Raji (cell line): ENCODE measurements around the gene ACAP2.

Experiments
- POLR2A ChIP-seq: IDR thresholded peaks from 2 replicates; pipeline ENCODE4 v1.6.1; 2011; ENCODE audit warnings: low read depth, low read length, control low read depth; ENCODE audit not compliant: insufficient read depth

The ACAP2 gene

DNA sequence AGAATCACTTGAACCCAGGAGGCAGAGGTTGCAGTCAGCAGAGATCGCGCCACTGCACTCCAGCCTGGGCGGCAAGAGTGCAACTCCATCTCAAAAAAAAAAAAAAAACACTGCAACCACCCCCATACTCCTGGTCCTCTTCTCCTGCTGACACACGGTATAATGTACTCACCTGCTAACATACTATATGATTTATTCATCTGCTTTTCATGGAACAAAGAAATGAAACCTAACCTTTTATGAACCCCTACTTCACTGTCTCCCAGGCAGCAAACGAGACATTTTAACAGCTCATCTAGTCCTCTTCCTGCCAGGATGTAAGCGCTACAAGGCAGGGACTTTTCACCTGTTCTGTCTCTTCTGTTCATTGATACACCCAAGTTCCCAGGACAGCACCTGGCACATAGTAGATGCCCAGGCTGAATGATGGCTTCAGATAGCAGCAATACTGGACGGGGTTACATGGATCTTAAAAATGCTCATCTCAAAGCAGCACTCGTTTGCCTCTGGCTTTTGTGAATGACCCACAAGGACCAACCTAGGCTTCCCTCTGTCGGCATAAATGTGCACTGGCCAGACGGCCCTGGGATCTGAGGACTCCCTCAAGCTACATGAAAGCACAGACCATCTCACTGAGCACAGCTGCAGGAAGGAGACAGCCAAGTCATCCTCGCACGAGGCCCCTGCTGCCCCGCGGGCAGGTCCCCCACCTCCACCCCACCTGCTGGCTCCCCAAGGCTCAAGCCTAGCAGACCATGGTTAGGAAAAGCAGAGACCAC, 192.2 kb downstream of the ACAP2 start:
- no peak for TF ChIP-seq POLR2A

DNA sequence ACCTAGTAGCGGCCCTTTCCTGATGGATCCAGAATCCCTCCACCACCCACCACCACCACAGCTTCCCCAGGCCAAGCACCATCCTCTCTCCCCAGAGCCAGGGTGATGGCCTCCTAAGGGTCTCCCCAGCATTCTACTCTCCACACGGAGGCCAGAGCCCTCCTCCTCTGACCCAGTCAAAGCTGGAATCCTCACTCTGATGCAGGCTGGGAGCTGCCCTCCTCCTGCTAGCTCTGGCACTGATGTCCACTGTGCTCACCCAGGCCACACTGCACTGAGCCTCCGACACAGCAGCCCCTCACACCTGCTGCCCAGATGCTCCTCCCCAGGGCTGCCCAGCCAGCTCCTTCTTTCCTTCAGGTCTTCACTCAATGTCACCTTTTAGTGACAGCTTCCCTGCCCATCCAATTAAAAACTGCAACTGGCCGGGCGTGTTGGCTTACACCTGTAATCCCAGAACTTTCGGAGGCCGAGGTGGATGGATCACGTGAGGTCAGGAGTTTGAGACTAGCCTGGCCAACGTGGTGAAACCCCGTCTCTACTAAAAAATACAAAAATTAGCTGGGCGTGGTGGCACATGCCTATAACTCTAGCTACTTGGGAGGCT, 192.9 kb downstream of the ACAP2 start:
- TF ChIP-seq POLR2A = no peak

DNA sequence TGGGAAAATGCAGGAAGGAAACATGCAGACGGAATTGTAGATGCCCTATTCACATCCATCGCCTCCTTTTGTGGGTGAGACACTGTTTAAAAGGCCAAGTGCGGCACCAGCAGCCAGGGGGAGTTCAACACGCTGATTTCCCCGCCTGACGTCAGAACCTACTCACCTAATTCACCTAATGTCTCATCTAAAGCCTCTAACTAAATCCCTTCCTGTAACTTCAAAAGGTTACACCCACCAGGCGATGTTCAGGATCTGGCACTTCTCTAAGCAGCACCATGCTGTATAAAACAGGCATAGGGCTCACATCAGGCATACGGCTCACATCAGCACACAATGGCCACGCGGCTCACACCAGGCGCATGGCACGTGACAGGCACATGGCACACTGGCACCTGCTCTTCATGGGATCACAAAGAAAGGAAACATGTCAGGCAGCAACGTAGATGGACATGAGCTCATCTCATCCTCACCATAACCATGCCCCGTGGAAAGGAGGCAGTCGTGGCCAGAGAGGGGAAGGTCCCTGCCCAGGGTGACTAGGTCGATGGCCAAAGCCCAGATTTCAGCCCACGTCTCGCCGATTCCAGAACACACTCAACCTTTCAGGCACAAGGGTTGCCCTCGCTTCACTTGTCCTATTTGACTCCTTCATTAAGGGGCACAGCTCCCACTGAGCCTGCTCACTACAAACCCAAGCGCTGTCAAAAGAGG, 193.6 kb downstream of the ACAP2 start:
- no peak for TF ChIP-seq POLR2A

DNA sequence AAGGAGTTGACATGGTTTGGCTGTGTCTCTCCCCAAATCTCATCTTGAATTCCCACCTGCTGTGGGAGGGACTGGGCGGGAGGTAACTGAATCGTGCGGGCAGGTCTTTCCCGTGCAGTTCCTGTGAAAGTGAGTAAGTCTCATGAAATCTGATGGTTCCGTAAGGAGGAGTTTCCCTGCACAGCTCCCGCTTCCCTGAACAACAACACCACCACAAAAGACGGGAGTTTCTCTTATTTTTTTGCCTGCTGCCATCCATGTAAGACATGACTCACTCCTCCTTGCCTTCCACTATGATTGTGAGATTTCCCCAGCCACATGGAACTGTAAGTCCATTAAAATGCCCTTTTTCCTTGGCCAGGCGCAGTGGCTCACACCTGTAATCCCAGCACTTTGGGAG, 194.5 kb downstream of the ACAP2 start:
- TF ChIP-seq POLR2A = no peak

DNA sequence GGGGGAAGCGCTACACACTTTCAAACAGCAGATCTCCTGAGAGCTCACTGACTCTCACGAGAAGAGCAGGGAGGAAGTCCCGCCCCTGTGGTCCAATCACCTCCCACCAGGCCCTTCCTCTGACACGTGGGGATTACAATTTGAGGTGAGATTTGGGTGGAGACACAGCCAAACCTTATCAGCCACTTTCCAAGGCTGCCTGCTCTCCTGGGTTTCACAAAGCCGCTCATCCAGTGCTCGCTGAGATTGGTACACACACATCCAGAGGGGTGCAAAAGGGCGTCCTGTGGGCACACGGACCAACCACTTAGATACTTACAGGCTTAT, 195.0 kb downstream of the ACAP2 start:
- no peak for TF ChIP-seq POLR2A

DNA sequence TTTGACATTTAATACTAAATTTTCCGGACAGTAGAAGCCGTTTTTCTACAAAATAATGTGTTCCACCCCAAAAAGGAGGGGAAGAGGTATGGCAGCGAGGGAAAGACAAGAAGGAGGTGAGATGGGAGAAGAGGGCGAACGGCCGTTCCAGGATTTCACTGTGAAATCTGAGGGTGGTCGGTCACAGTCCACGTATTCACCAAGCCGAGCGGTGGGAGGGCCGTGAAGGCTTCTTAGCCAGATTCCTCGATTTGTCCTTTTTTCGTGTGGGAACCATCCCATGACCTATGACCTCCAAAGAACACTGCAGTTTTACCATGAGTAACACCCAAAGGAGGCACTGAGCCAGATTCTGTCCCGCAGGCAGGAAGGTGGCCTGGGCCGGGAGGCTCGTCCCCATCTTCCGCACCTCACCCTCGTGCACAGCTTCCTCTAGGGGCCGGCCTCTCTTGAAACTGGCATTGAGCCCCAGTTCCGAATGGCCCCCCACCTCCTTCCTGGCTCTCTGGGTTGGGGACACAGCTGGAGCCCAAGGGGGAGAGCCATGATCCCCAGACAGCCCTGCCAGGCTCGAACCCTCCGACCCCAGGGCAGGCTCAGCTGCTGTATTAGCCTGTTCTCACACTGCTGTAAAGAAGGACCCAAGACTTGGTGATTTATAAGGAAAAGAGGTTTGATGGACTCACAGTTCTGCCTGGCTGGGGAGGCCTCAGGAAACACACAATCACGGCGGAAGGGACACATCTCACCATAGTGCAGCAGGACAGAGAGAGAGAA, 195.5 kb downstream of the ACAP2 start:
- no peak for TF ChIP-seq POLR2A

DNA sequence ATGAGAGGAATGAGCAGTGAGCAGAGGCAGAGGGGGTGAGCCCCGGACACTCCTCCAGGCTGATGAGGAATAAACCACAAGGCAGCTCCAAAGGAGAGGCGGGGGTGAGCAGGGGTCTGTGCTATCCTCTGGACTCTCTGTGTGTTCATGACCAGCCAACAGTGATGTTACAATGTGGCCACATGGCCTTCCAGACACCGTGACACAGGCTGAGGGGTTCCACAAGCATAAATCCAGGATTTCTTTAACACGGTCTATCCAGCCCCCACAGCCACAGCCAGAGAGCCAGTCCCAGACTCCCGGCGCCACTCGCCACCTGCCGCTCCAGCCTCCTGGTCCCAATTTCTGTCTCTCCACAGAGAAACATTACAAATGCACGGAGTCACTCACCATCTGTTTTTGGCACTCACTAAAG, 196.2 kb downstream of the ACAP2 start:
- no peak for TF ChIP-seq POLR2A

DNA sequence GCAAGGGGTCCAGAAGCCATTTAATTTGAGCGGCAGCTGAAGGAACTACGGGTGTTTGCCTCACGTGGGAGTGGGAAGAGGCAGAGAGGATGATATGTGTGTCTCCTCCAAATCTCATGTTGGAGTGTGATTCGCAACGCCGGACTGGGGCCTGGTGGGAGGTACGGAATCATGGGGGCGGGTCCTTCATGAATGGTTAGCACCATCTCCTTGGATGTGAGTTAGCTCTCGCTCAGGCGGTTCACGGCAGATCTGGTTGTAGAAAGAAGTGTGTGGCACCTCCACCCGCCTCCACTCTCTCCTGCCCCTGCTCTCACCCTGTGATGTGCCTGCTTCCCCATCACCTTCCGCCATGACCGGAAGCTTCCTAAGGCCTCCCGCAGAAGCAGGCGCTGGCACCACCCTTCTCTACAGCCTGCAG, 197.3 kb downstream of the ACAP2 start:
- TF ChIP-seq POLR2A = no peak

DNA sequence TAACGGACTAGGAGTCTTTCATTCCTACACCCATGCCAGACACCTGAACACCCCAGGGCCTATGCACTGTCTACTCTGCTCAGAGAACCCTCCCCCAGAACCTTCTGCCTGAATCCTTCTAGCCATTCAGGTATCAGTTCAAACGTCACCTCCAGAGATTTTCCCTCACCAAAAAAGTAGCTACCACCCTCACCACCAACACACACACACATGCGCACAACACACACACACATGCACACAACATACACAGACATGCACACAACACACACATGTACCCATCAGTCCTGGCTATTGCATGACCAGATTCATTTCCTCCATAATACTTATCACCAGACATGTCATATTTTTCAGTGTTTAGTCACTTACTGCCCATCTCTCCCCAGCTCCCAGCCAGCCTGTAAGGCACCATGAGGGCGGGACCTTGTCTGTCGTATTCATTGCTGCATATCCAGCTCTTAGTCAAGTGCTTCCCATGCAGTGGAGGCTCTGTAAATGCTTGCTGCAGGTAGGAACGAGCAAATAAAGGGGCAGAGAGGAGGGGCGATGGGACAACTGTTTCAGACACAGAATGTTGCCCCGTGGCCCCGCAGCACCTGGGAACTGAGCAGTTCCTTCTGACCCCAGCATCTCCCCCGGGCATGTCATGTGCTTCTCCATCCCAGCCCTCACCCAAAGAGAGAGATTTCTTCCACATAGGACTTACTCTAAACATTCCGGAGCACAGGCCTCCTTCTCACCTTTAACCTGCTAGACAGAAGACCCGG, 201.0 kb downstream of the ACAP2 start:
- no peak for TF ChIP-seq POLR2A

DNA sequence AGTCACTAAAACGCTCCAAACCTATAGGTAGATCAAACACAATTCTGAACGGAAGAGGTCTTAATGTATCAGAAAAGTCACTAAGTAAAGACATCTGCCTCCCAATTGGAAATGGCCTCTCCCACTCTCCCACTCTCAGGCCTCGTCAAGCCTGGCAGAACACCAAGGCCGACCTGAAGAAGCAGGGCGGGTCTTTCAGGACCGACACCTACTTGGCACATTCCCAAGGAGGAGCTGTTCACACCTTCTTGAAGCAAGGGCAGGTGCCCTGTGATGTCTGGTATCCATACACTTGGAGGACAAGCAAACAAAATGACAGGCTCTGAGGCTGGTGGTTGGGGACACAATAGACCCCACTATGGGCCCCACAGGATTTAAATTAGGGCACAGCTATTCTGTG, 201.9 kb downstream of the ACAP2 start:
- no peak for TF ChIP-seq POLR2A

DNA sequence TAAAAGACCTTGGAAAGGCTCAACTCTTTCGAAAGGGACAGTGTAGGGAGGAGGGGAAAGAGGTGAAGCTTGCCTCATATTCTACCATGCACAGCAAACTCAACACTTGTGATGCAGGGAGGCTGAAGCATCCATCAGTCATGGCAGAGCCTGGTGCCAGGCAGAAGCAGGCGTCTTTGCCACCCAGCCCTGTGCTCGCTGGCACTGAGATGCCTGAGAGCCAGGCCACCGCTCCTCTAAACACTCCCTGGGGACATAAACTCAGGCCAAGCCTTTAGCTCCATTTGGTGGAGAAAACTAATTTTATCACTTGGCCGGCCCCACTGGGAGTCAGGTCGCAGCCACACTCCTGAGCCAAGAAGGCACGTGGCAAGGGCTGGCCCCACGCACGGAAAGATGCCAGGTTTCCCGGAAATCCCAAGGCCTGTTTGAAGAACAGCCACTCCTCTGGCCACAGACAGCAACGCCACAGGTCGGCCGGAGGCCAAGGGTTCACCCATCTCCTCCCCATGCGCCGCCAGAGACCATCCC, 202.6 kb downstream of the ACAP2 start:
- TF ChIP-seq POLR2A = no peak

DNA sequence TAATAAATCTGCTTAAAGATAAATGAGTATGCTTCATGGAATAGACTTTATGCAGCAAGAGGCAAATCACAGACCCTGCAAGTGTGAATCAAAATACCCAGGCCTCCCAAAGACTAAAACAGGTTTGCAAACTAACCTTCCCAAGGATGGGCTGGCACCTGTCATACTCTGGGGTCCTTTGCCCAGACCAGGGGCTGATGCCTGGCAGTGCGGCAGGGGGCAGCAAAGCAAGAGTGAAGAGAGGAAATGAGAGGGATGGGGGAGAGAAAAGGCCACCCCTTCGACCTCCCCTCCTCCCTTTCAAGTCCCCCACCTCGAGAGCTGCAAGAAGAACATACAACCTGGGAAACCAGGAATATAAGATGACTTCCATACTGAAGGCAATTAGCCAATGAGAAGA, 203.7 kb downstream of the ACAP2 start:
- TF ChIP-seq POLR2A = no peak

DNA sequence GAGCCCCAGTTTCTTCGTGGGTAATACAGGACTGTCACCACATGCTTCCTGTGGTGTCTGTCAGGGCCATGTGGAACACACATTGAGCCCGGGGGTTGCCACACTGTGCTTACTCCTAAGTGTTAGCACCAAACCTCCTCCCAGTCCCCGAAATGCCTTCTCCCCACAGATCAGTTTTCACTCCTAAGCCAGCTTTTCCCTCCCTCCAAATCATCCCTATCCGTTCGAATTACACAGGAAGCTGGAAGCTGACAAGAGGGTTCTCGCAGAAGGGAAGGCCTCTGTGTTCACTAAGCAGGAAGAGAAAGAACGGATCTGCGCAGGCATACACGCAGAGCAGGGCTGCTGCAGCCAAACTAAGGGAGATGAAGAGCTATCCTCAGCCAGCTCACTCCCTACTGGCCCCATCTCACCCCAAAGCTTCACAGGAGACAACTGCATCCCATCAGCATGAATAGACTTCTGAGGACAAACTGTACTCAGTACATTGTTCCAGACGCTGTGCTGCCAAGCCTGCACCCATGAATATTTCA, 204.2 kb downstream of the ACAP2 start:
- no peak for TF ChIP-seq POLR2A

DNA sequence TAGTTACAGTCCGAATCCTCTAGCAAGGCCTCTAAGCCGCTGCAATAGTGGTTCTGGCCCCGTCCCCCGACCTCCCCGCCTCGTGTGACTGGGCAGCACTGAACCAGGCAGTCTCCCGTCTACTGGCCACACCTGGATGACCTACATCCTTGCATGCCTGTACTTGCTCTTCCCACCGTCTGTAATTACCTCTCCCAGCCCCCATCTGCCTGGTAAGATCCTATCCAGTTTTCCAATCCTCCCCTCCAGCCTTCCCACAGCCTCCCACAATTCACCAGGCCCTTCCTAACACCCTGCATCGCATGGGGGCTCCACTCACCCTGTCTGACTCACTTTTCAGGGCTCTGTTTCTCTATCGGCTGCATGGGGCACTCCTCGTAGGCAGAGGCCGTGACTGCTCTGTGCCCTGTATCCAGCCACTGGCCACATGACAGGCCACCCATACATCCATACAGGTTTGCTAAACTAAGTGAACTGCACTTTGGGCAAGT, 204.7 kb downstream of the ACAP2 start:
- TF ChIP-seq POLR2A = no peak

DNA sequence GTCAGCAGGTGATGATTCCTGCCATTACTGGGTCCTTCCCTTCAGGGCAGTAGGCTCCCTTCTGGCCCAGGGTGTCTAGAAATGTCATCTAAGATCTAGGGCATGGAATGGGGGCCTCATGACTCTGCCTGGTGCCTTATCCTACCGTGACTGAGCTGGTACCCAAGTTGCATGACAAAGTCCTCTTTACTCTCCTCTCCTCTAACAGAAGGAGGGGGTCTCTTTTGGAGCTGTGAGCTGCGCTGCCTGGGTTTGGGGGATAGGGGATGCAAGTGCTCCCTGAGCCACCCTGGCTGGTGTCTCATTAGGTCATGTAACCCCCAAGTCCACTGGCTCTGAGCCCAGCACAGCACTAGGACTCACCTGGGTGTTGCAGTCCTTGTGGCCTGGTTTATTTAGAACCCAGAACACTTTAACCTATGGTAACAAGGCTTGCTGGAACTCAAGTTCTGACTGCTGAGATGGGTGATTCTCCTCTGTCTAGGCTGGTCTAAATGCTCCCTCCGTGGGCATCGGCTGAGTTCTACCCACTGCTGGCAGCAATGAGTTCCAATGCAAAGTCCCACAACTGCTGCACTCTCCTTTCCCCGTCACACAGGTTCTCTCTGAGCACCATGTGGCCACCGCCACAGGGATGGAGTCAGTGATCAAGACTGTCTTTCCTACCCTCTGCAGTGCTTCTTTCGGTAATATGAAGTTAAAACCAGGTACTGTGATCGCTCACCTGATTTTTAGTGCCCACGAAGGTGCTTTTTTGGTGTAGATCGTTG, 205.8 kb downstream of the ACAP2 start:
- no peak for TF ChIP-seq POLR2A
